ENCODE results near the gene DIO3.

DIO3 gene

GRCh38 chr14:101601606-101602465 lies 40.5 kb downstream of the DIO3 start:
- H3K27ac ChIP-seq = no peak overlapping the region
- H3K79me2 ChIP-seq (ENCODE audit: insufficient read depth, low read depth) = no peaks in the 10 kb centered on the region
- no peaks in the 10 kb centered on the region for H3K4me1 ChIP-seq (ENCODE audit: low read depth, poor library complexity, severe bottlenecking)
- no peaks in the 10 kb centered on the region for H4K20me1 ChIP-seq (ENCODE audit: insufficient read depth)
- no peak overlapping the region for H3K4me2 ChIP-seq
- H2AFZ ChIP-seq (ENCODE audit: low read depth) = no peak overlapping the region
- H3K9ac ChIP-seq = no peak overlapping the region
- peaks cover 5% of the 10 kb centered on the region; the same call in 1 of the 2 replicates for H3K27me3 ChIP-seq (ENCODE audit: insufficient read depth, low read depth)
- H3K4me3 ChIP-seq (IDR thresholded peaks at IDR 0.05; ENCODE audit: insufficient read depth, low read depth, low read length) = no peak overlapping the region
- no peak for TF ChIP-seq CTCF (conservative IDR thresholded peaks at IDR 0.05; ENCODE audit: low read depth, low read length)
- H3K36me3 ChIP-seq (ENCODE audit: insufficient read depth) = no peaks in the 10 kb centered on the region

- no peaks in the 10 kb centered on the region for H3K4me1 ChIP-seq (ENCODE audit: low read depth, poor library complexity, severe bottlenecking)
- H4K20me1 ChIP-seq (ENCODE audit: insufficient read depth) = no peaks in the 10 kb centered on the region
- H3K27me3 ChIP-seq (ENCODE audit: insufficient read depth, low read depth) = peaks cover 5% of the 10 kb centered on the region; the same call in 1 of the 2 replicates
- H3K79me2 ChIP-seq (ENCODE audit: insufficient read depth, low read depth) = no peaks in the 10 kb centered on the region
- no peak overlapping the region for H3K4me3 ChIP-seq (IDR thresholded peaks at IDR 0.05; ENCODE audit: insufficient read depth, low read depth, low read length)
- H2AFZ ChIP-seq (ENCODE audit: low read depth) = no peak overlapping the region
- no peak overlapping the region for H3K9ac ChIP-seq
- no peaks in the 10 kb centered on the region for H3K36me3 ChIP-seq (ENCODE audit: insufficient read depth)
- H3K4me2 ChIP-seq = no peak overlapping the region
- H3K27ac ChIP-seq = no peak overlapping the region
- no peak for TF ChIP-seq CTCF (conservative IDR thresholded peaks at IDR 0.05; ENCODE audit: low read depth, low read length)
Observed at GRCh38 chr14:101602466-101602840, 41.2 kb downstream of the DIO3 start.

GRCh38 chr14:101603096-101603495 lies 41.8 kb downstream of the DIO3 start:
- no peaks in the 10 kb centered on the region for H4K20me1 ChIP-seq (ENCODE audit: insufficient read depth)
- no peak overlapping the region for H2AFZ ChIP-seq (ENCODE audit: low read depth)
- no peak overlapping the region for H3K4me3 ChIP-seq (IDR thresholded peaks at IDR 0.05; ENCODE audit: insufficient read depth, low read depth, low read length)
- H3K79me2 ChIP-seq (ENCODE audit: insufficient read depth, low read depth) = no peaks in the 10 kb centered on the region
- H3K36me3 ChIP-seq (ENCODE audit: insufficient read depth) = no peaks in the 10 kb centered on the region
- H3K9ac ChIP-seq = no peak overlapping the region
- peaks cover 5% of the 10 kb centered on the region; the same call in 1 of the 2 replicates for H3K27me3 ChIP-seq (ENCODE audit: insufficient read depth, low read depth)
- H3K27ac ChIP-seq = no peak overlapping the region
- H3K4me1 ChIP-seq (ENCODE audit: low read depth, poor library complexity, severe bottlenecking) = no peaks in the 10 kb centered on the region
- no peak overlapping the region for H3K4me2 ChIP-seq
- no peak for TF ChIP-seq CTCF (conservative IDR thresholded peaks at IDR 0.05; ENCODE audit: low read depth, low read length)

GRCh38 chr14:101604228-101604934 lies 43.1 kb downstream of the DIO3 start:
- no peak overlapping the region for H2AFZ ChIP-seq (ENCODE audit: low read depth)
- no peak for TF ChIP-seq CTCF (conservative IDR thresholded peaks at IDR 0.05; ENCODE audit: low read depth, low read length)
- peaks cover 5% of the 10 kb centered on the region; the same call in 1 of the 2 replicates for H3K27me3 ChIP-seq (ENCODE audit: insufficient read depth, low read depth)
- H3K4me2 ChIP-seq = no peak overlapping the region
- no peak overlapping the region for H3K4me3 ChIP-seq (IDR thresholded peaks at IDR 0.05; ENCODE audit: insufficient read depth, low read depth, low read length)
- H3K79me2 ChIP-seq (ENCODE audit: insufficient read depth, low read depth) = no peaks in the 10 kb centered on the region
- H4K20me1 ChIP-seq (ENCODE audit: insufficient read depth) = no peaks in the 10 kb centered on the region
- H3K4me1 ChIP-seq (ENCODE audit: low read depth, poor library complexity, severe bottlenecking) = no peaks in the 10 kb centered on the region
- no peaks in the 10 kb centered on the region for H3K36me3 ChIP-seq (ENCODE audit: insufficient read depth)
- H3K27ac ChIP-seq = no peak overlapping the region
- H3K9ac ChIP-seq = no peak overlapping the region

All from KMS-11 (cell line).